COLO668 (cell line): ENCODE results near the gene EVL.
A peak's percentile ranks its signal among the peaks of the same experiment; 100 is the strongest.

Experiments used
- DNase-seq: peaks from one replicate; lab custom pipeline; 2025; ENCODE audit not compliant: unreplicated experiment; lab: John Stamatoyannopoulos, UW

Gene EVL

GRCh38 chr14:100124551-100125088, 59.4 kb downstream of the EVL start:
- DNase-seq: peak; percentile 10

GRCh38 chr14:100126401-100126800, 61.2 kb downstream of the EVL start:
- DNase-seq: no peak

GRCh38 chr14:100127853-100128455, 62.7 kb downstream of the EVL start:
- no peak for DNase-seq

- no peak for DNase-seq
Observed at GRCh38 chr14:100128688-100129087, 63.5 kb downstream of the EVL start.

- DNase-seq: no peak
Observed at GRCh38 chr14:100129161-100129589, 64.0 kb downstream of the EVL start.

- DNase-seq: no peak
Observed at GRCh38 chr14:100130521-100130920, 65.3 kb downstream of the EVL start.

- peak; percentile 38 for DNase-seq
Observed at GRCh38 chr14:100131181-100131580, 66.0 kb downstream of the EVL start.

- no peak for DNase-seq
Observed at GRCh38 chr14:100132161-100132902, 67.1 kb downstream of the EVL start.

- no peak for DNase-seq
Observed at GRCh38 chr14:100132903-100133510, 67.8 kb downstream of the EVL start.

GRCh38 chr14:100134586-100134985, 69.4 kb downstream of the EVL start:
- DNase-seq: no peak

GRCh38 chr14:100135073-100135472, 69.9 kb downstream of the EVL start:
- no peak for DNase-seq

GRCh38 chr14:100135784-100136183, 70.6 kb downstream of the EVL start:
- no peak for DNase-seq

- DNase-seq: no peak
Observed at GRCh38 chr14:100137173-100137572, 72.0 kb downstream of the EVL start.

GRCh38 chr14:100138082-100138787, 73.0 kb downstream of the EVL start:
- no peak for DNase-seq

- no peak for DNase-seq
Observed at GRCh38 chr14:100138955-100139354, 73.7 kb downstream of the EVL start.

GRCh38 chr14:100140452-100141078, 75.3 kb downstream of the EVL start:
- DNase-seq: no peak

GRCh38 chr14:100141098-100141497, 75.9 kb downstream of the EVL start:
- no peak for DNase-seq

GRCh38 chr14:100142073-100143040, 77.1 kb downstream of the EVL start:
- DNase-seq: no peak

GRCh38 chr14:100143523-100143922, 78.3 kb downstream of the EVL start:
- no peak for DNase-seq

- DNase-seq: no peak
Observed at GRCh38 chr14:100143934-100144333, 78.7 kb downstream of the EVL start.
